ENCODE measurements around the gene RYR2. TPM values are rescaled to one million over a fixed set of nuclear protein-coding genes. Genes with fewer than 3 reads are reported as not detected.

The RYR2 gene
- under 1 TPM; 0.20 to 0.60 (median 0.32) TPM for total RNA-seq

GRCh38 chr1:237041795-237042525 lies at the start of gene RYR2:
Gene RYR2 (plus strand): TSS chr1:237042184. CDS start chr1:237042522, 338 bp downstream.
- no peaks in the 10 kb centered on the region for H3K9me3 ChIP-seq
- TF ChIP-seq POLR2A (IDR thresholded peaks at IDR 0.05) (no peak), CTCF (IDR thresholded peaks at IDR 0.05) (peak in 1 of 5 experiments; percentile 24), EP300 (IDR thresholded peaks at IDR 0.05) (no peak)
- peaks cover 0 to 47% of the 10 kb centered on the region in 2 donors for H3K27me3 ChIP-seq
- H3K27ac ChIP-seq: no peak within 1 kb of the TSS
- 5 to 8% methylated on average over 9 to 37 of the region's 87 CpGs for WGBS, 2 donors
- no peak for DNase-seq (ENCODE audit: low spot score in 2 of 2)
- H3K4me3 ChIP-seq: peak within 1 kb of the TSS in 3 of 4 donors; percentile 15 to 47 (median 28)
- H3K4me1 ChIP-seq: peaks cover 0 to 22% (median 2%) of the 10 kb centered on the region in 4 donors
- no peaks in the 10 kb centered on the region for H3K36me3 ChIP-seq

- TF ChIP-seq CTCF (IDR thresholded peaks at IDR 0.05) (no peak), POLR2A (IDR thresholded peaks at IDR 0.05) (no peak), EP300 (IDR thresholded peaks at IDR 0.05) (no peak)
- no peak overlapping the region for H3K27ac ChIP-seq
- H3K36me3 ChIP-seq: no peaks in the 10 kb centered on the region
- no peaks in the 10 kb centered on the region for H3K27me3 ChIP-seq
- DNase-seq (ENCODE audit: low spot score in 2 of 2): no peak
- WGBS, 2 donors: 76 to 84% methylated on average over 8 of the region's 8 CpGs
- no peak overlapping the region for H3K4me3 ChIP-seq
- no peaks in the 10 kb centered on the region for H3K4me1 ChIP-seq
- peaks cover 0 to 29% (median 1%) of the 10 kb centered on the region in 4 donors for H3K9me3 ChIP-seq
Observed at GRCh38 chr1:236992449-236992848, 49.5 kb upstream of the RYR2 start.

GRCh38 chr1:236994450-236994849 lies 47.5 kb upstream of the RYR2 start:
- Histone ChIP-seq H3K4me1 (no peaks in the 10 kb centered on the region), H3K36me3 (no peaks in the 10 kb centered on the region), H3K27ac (no peak overlapping the region), H3K9me3 (peaks cover 0 to 14% (median 0%) of the 10 kb centered on the region in 4 donors), H3K27me3 (no peaks in the 10 kb centered on the region), H3K4me3 (no peak overlapping the region)
- WGBS, 2 donors: 95 to 100% methylated on average over 1 of the region's 1 CpG
- no peak for DNase-seq (ENCODE audit: low spot score in 2 of 2)
- TF ChIP-seq CTCF (IDR thresholded peaks at IDR 0.05): no peak
- no peak for TF ChIP-seq POLR2A (IDR thresholded peaks at IDR 0.05)
- TF ChIP-seq EP300 (IDR thresholded peaks at IDR 0.05): no peak

- WGBS, 2 donors: 86 to 87% methylated on average over 11 of the region's 11 CpGs
- no peak for DNase-seq (ENCODE audit: low spot score in 2 of 2)
- Histone ChIP-seq H3K36me3 (no peaks in the 10 kb centered on the region), H3K9me3 (no peaks in the 10 kb centered on the region), H3K4me3 (no peak overlapping the region), H3K27ac (no peak overlapping the region), H3K27me3 (no peaks in the 10 kb centered on the region), H3K4me1 (no peaks in the 10 kb centered on the region)
- TF ChIP-seq POLR2A (IDR thresholded peaks at IDR 0.05) (no peak), CTCF (IDR thresholded peaks at IDR 0.05) (no peak), EP300 (IDR thresholded peaks at IDR 0.05) (no peak)
Observed at GRCh38 chr1:236997361-236997760, 44.6 kb upstream of the RYR2 start.

GRCh38 chr1:236997882-236998281 lies 44.1 kb upstream of the RYR2 start:
- no peaks in the 10 kb centered on the region for H3K36me3 ChIP-seq
- no peak overlapping the region for H3K4me3 ChIP-seq
- no peak overlapping the region for H3K27ac ChIP-seq
- TF ChIP-seq CTCF (IDR thresholded peaks at IDR 0.05) (no peak), EP300 (IDR thresholded peaks at IDR 0.05) (no peak), POLR2A (IDR thresholded peaks at IDR 0.05) (no peak)
- H3K27me3 ChIP-seq: no peaks in the 10 kb centered on the region
- DNase-seq (ENCODE audit: low spot score in 2 of 2): no peak
- no peaks in the 10 kb centered on the region for H3K4me1 ChIP-seq
- no peaks in the 10 kb centered on the region for H3K9me3 ChIP-seq
- WGBS, 2 donors: 50 to 53% methylated on average over 9 to 12 of the region's 12 CpGs

Measured in tibial nerve (tissue), 4 donors.